Breast epithelium (tissue), 3 donors: ENCODE data around the gene NDUFA5.

Experiments used
- POLR2A ChIP-seq: fragments of 450-650 bp; IDR thresholded peaks from one replicate; pipeline ENCODE4 v1.6.1; 2016; ENCODE audit warnings: antibody characterized with exemption, mild to moderate bottlenecking, moderate library complexity
- POLR2AphosphoS5 ChIP-seq, 3 donors: sonication (generic); formaldehyde crosslinking; IDR thresholded peaks; one replicate each; pipeline ENCODE4 v1.6.1; 2017; ENCODE audit warnings: antibody characterized with exemption in 3 of 3
- TF ChIP-seq, protein P1 (sequence below), 3 donors: fragments of 450-650 bp; IDR thresholded peaks; one replicate each; pipeline ENCODE4 v1.5.1; 2016 to 2017; ENCODE audit warnings: antibody characterized with exemption in 3 of 3, mild to moderate bottlenecking in 3 of 3, moderate library complexity in 3 of 3

DNA sequence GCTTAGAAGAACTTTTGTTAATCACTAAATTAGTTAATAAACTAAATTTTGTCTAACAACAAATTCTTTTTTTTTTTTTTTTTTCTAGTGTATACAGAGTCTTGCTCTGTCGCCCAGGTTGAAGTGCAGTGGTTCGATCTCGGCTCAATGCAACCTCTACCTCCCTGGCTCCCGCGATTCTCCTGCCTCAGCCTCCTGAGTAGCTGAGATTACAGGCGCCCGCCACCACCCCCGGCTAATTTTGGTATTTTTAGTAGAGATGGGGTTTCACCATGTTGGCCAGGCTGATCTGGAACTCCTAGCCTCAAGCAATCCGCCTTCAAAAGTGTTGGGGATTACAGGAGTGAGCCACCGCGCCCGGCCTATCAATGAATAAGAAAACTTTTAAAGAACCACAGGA lies 22.1 kb downstream of the NDUFA5 start:
- TF ChIP-seq POLR2A (no peak), POLR2AphosphoS5 (IDR thresholded peaks at IDR 0.05) (no peak)
- TF ChIP-seq, protein P1, sequence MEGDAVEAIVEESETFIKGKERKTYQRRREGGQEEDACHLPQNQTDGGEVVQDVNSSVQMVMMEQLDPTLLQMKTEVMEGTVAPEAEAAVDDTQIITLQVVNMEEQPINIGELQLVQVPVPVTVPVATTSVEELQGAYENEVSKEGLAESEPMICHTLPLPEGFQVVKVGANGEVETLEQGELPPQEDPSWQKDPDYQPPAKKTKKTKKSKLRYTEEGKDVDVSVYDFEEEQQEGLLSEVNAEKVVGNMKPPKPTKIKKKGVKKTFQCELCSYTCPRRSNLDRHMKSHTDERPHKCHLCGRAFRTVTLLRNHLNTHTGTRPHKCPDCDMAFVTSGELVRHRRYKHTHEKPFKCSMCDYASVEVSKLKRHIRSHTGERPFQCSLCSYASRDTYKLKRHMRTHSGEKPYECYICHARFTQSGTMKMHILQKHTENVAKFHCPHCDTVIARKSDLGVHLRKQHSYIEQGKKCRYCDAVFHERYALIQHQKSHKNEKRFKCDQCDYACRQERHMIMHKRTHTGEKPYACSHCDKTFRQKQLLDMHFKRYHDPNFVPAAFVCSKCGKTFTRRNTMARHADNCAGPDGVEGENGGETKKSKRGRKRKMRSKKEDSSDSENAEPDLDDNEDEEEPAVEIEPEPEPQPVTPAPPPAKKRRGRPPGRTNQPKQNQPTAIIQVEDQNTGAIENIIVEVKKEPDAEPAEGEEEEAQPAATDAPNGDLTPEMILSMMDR (IDR thresholded peaks at IDR 0.05): no peak
